ENCODE results near the gene PXDN.

PXDN gene

GRCh38 chr2:1692342-1692741, 52.0 kb downstream of the PXDN start:
- no peak for TF ChIP-seq CTCF (IDR thresholded peaks at IDR 0.05)
- H3K27ac ChIP-seq, result no peak overlapping the region
- H3K36me3 ChIP-seq, result no peaks in the 10 kb centered on the region
- H3K9me3 ChIP-seq, result no peaks in the 10 kb centered on the region
- H3K4me1 ChIP-seq (ENCODE audit: control insufficient read depth in 1 of 2, insufficient read depth in 1 of 2, low read depth in 1 of 2, low read length in 1 of 2), result no peaks in the 10 kb centered on the region
- no peaks in the 10 kb centered on the region for H3K27me3 ChIP-seq
- no peak overlapping the region for H3K4me3 ChIP-seq (ENCODE audit: low read depth in 1 of 2, low read length in 1 of 2)

DNA sequence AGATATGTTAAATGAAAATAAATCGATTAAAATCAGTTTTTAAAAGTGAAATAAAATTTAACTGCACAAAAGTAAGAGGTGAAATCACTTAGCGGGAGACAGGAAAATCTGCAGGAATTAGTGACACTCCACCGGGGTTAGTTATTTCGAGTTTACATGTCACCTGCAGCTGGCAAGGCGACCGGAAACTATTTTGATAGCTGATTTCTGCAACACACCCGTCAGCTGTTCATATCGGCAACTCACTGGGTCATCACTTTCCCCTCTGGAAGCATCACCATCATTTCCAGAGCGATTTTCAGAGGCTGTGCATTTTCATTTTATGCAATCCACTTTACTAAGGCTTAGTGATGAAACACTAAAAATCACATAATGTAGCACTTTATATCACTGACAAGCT, 52.9 kb downstream of the PXDN start:
- no peak for TF ChIP-seq CTCF (IDR thresholded peaks at IDR 0.05)
- H3K27ac ChIP-seq, result no peak overlapping the region

DNA sequence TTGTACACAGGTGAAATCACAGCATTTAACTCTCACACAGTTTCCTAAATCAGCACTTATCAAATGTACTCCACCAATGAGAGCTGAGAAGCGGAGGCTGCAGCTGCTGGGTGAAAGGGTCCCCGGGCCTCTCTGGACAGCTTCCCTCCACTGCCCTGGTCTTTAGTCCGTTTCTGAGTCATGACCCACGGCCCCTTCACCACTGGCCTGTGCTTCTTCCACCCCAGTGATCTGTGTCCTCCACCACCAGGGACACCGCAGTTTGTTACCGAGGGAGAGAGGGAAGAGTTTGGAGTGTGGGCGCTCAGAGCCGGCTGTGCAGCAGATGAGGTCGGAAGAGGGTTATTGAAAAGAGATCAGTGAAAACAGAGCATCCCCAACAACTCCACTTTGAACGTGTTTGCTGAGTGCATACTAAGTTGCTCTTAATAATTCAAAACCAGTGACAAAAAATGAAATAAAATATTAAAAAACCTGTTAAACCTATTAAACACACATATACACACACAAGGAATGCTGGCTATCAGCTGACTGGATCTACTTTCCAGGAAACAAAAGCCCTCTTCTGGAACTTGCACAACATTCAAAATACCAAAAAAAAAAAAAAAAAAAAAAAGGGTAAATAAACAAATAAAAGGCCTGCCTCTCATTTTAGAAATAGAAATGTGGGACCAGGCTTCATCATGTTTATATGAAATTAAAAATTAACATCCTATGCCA, 54.1 kb downstream of the PXDN start:
- Histone ChIP-seq H3K4me1 (ENCODE audit: control insufficient read depth in 1 of 2, insufficient read depth in 1 of 2, low read depth in 1 of 2, low read length in 1 of 2) (no peaks in the 10 kb centered on the region), H3K36me3 (no peaks in the 10 kb centered on the region), H3K27ac (no peak overlapping the region), H3K9me3 (no peaks in the 10 kb centered on the region), H3K4me3 (ENCODE audit: low read depth in 1 of 2, low read length in 1 of 2) (no peak overlapping the region), H3K27me3 (no peaks in the 10 kb centered on the region)
- TF ChIP-seq CTCF (IDR thresholded peaks at IDR 0.05), result no peak

More for the DNA sequence above, 52.9 kb downstream of the PXDN start:
- Histone ChIP-seq H3K27me3 (no peaks in the 10 kb centered on the region), H3K4me1 (ENCODE audit: control insufficient read depth in 1 of 2, insufficient read depth in 1 of 2, low read depth in 1 of 2, low read length in 1 of 2) (no peaks in the 10 kb centered on the region), H3K36me3 (no peaks in the 10 kb centered on the region), H3K4me3 (ENCODE audit: low read depth in 1 of 2, low read length in 1 of 2) (no peak overlapping the region), H3K9me3 (no peaks in the 10 kb centered on the region)

DNA sequence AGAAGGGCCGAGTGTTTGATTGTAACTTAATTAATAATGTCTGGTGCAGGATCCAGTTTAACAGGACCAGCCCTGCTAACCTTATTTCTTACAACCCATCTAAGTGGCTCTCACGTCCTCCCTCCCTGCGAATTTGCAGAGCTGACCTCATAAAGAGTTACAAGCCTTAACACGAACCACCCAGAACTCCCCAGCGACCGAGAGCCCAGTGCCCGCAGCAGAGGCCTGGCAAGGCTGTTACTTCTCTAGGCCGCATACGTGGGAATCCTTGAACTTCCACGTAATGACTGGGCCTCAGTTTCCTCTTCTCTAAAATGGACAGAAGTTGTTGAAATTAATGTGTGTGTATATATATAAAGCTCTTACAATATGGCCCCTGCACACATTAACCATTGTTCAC, 55.5 kb downstream of the PXDN start:
- Histone ChIP-seq H3K9me3 (no peaks in the 10 kb centered on the region), H3K36me3 (no peaks in the 10 kb centered on the region), H3K27ac (no peak overlapping the region), H3K4me1 (ENCODE audit: control insufficient read depth in 1 of 2, insufficient read depth in 1 of 2, low read depth in 1 of 2, low read length in 1 of 2) (no peaks in the 10 kb centered on the region), H3K4me3 (ENCODE audit: low read depth in 1 of 2, low read length in 1 of 2) (no peak overlapping the region), H3K27me3 (no peaks in the 10 kb centered on the region)
- TF ChIP-seq CTCF (IDR thresholded peaks at IDR 0.05), result no peak

GRCh38 chr2:1688161-1688560, 56.2 kb downstream of the PXDN start:
- H3K27ac ChIP-seq, result no peak overlapping the region
- H3K9me3 ChIP-seq, result no peaks in the 10 kb centered on the region
- H3K27me3 ChIP-seq, result no peaks in the 10 kb centered on the region
- no peaks in the 10 kb centered on the region for H3K4me1 ChIP-seq (ENCODE audit: control insufficient read depth in 1 of 2, insufficient read depth in 1 of 2, low read depth in 1 of 2, low read length in 1 of 2)
- no peak for TF ChIP-seq CTCF (IDR thresholded peaks at IDR 0.05)
- H3K36me3 ChIP-seq, result no peaks in the 10 kb centered on the region
- H3K4me3 ChIP-seq (ENCODE audit: low read depth in 1 of 2, low read length in 1 of 2), result no peak overlapping the region

Measured in neutrophil (primary cell).